A549 treated with dexamethasone at 1 μM for 4 hours (cell line): ENCODE measurements around the gene SNCA. TPM values are rescaled to one million over a fixed set of nuclear protein-coding genes. Genes with fewer than 3 reads are reported as not detected.

Experiments
- total RNA-seq: library from RNA; stranded (reverse); fragments of 200-300 nt; extraction: Qiagen RNA extraction; gene quantifications from 5 replicates; pipeline ENCODE4 v1.2.3, GENCODE V29; 2022

The SNCA gene
- 0.16 to 0.29 TPM (median 0.22 TPM) in 4 of 5 replicates, not detected in the other for total RNA-seq

DNA sequence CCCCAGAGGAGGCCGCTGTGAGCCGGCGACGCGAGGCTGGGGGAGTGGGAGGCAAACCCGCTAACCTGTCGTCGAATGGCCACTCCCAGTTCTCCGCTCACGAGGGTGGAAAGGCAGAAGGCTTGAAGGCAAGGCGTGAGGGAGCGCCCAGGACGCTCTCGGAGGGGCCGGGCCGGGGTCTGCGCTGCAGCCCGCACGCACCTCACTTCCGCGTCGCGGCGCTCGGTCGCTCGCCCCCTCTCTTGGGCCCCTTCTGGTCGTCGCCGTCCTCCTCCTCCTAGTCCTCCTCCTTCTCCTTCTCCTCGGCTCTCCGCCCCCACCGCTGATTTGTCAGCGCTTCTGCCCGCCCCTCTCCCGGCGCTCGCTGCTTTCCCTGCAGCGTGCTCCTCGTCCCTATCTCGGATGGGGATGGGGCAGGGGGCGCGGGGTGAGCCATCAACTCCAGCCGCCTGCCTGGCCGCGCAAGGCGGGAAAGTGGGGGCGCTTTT, at the start of gene SNCA:
SNCA (minus strand) TSS at position 265 of the 488 bp plus-strand sequence. CDS start 1,494 bp downstream, outside the sequence.

Other genes starting within 250 kb of the SNCA start
- not detected in 5 replicates for gene MMRN1, start 57.7 kb upstream of the SNCA start, total RNA-seq